C4-2B (cell line): Measurements from ENCODE around the gene MOGAT3.

Experiments used
- CTCF ChIP-seq: fragments of 450-650 bp; conservative IDR thresholded peaks from 2 replicates; pipeline ENCODE4 v1.5.1; 2017; ENCODE audit warnings: mild to moderate bottlenecking
- ZFX ChIP-seq: fragments of 450-650 bp; IDR thresholded peaks from 2 replicates; pipeline ENCODE4 v1.6.1; 2017

GRCh38 chr7:101223528-101223927 is 22.7 kb upstream of the MOGAT3 start:
- TF ChIP-seq CTCF (no peak), ZFX (no peak)
